ENCODE measurements around the gene APRT.

APRT gene

GRCh38 chr16:88771294-88771772, 40.4 kb downstream of the APRT start:
- DNase-seq, result no peak

- peak; percentile 76 for DNase-seq
Observed at GRCh38 chr16:88770461-88771293, 41.1 kb downstream of the APRT start.

DNA sequence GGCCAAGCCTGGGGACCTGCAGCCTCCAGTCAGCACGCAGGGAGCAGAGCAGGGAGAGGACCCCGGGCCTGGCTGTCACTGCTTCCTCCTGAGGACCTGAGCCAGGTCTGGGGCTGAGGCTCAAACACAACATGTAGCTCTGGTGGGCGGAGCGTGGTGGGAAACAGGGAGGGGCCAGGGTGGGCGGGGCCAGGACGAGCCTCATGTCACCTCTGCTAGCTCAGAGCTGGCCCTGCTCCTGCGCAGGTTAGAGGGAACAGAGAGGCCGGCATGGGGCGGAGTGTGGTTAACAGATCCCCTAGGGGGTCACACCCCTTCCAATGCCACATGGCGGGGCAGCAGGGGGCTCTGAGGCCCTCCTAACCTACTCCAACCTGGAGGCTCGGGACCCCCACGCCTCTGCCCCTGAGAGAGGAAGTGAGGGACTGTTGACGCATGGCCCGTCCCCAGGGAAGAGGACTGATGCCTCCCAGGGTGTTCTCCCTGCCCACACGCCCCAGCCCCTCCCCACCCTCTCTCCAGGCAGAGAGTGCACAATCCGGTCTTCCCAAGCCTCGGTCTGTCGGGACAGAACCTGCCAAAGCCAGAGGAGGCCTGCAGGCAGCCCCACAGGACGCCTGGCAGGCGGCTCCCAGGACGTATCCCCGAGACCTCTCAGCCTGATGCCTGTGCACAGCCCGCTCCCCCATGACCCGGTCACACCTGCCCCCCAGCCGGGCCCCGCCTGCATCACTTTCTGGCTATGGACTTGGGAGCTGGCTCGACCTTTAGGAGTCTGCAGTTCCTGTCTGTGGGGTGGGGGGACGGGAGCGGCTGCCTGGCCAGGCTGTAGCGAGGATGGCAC, 41.9 kb downstream of the APRT start:
- DNase-seq, result no peak

DNA sequence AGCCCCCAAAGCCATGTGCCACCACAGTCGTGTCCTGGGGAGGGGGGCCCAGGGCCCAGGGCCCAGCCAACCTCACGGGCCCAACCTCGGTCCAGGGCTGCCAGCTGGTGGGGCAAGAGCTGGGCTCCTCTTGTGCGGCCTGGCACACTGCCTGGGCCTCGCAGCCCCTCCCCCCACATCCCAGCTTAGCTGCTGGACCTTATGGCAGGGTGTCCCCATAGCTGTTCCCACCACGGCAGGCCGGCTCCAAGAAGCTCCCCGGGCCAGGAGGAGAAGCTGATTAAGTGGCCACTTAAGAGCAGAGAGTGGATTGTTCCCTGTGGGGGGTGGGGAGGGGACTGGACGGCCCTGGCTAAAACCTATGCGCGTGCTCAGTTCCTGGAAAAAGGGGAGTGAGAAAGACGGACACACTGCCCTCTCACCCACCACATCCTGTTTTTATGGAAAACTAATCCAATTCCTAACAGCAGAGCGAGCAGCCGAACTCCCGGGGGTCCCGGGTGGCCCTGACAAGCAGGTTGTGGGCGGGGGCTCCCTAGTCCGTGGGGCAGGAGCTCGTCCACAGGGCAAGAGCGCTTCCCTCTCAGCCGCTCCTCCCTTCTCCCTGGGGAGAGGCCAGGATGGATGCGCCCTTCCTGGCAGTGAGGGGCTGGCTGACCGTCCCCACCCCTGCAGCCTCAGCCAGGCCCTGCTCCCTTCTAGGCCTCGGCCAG, 43.5 kb downstream of the APRT start:
- peak; percentile 82 for DNase-seq

GRCh38 chr16:88767546-88768070, 44.1 kb downstream of the APRT start:
- DNase-seq, result no peak

DNA sequence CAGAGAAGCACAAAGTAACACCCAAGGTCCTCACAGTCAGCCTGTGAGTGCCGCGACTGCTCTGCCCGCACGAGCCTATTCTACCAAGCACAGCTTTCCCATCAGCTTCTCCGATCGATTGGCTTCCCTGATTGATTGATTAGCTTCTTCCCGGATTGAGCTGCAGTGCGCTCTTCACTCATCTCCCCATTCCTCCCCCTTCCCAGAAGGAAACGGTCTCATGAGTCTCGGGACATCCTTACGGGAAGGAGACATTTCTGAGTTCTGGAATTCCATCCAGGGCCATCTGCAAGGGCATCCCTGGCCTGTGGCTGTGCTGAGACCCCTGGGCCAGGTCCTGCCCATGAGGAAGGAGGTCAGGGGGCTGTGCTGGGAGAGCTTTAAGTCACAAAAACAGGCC, 44.8 kb downstream of the APRT start:
- DNase-seq, result no peak

GRCh38 chr16:88764913-88765349, 46.8 kb downstream of the APRT start:
- no peak for DNase-seq

GRCh38 chr16:88764080-88764479, 47.6 kb downstream of the APRT start:
- no peak for DNase-seq

DNA sequence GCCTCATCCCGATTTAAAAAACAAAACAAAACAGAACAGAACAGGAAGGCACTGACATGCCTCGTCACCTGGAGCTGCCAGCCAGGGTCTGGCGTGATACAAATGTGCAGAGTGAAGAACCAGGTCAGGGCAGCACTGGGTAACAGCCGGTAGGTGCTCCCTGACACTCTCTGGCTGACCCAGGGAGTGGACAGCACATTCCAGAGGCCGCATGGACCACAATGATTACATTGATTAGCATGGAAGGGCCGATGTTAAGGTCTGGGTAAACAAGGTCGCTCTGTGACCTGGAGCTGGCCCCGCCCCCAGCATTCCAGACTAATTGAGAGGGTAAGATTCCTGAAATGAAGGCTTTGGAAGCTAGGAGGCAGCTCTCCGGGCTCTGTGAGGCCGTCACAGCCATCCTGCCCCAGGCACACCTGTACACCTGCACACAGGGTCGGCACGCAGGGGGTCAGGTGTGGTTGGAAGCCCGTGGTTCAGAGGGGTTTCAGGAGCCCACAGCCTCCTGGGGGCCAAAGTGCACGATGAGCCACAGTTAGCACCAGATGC, 48.1 kb downstream of the APRT start:
- DNase-seq, result no peak

- DNase-seq, result no peak
Observed at GRCh38 chr16:88762941-88763340, 48.8 kb downstream of the APRT start.

- DNase-seq, result no peak
Observed at GRCh38 chr16:88762258-88762870, 49.4 kb downstream of the APRT start.

DNA sequence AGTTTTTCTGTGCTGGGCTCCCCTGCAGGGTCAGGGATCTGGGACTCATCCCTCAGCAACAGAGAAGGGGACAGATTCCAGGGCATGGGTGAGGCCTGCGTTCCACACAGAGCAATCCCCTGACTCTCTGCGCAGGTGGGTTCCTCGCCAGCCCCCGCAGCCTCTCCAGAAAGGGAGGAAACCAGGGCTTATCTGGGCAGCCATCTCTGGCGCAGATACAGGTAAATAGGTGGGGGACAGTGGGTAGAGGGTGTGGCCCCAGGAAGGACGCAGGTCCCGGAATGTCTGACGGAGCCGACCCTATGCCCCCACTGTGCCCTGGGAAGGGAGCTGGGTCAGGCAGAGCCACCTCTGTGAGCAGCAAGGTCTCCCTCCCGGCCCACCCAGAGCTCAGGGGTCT, 49.9 kb downstream of the APRT start:
- no peak for DNase-seq

DNA sequence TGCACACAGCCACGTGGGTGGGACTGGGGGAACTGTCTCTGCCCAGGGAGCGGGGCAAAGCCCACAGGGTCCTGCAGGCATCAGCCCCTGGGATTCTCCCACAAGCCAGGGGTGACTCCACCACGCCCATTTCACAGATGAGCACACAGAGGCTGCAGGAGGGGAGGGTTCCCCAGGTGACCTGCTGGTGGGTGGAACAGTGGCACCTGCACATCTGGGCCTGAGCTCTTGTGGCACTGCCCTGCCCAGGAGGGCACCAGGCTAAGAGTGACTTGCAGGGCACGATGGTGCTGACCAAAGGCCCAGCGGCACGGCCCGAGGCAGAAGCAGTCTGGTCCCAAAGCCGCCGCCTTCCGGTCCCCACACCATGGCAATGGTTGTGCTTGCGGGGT, 50.6 kb downstream of the APRT start:
- no peak for DNase-seq

DNA sequence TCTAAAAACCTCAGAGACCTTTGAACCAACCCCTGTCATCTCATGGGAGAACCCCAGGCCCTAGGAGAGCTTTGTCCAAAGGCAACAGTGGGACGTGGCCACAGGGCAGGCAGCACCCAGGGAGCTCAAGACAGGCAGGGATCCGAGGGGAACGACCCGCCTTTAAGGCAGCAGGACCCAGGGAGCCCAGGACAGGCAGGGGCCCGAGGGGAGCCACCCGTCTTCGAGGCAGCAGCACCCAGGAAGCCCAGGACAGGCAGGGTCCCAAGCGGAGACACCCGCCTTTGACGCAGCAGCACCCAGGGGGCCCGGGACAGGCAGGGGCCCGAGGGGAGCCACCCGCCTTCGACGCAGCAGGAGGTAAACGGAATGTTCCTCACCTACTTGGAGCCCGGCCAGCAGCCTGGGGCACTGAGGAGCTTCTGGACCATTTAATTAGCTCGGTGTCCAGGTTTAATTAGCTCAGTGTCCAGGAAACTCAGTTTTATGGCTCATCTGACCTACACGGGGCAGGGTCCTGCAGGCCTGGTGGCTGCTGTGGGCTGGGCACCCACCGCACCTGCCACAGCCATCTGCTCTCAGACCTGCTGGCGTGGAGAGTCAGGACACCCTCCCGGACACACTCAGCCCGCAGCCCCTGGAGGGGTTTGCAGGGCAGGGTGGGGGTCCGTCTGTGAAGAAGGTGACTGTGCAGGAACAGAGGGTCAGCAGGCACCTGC, 51.1 kb downstream of the APRT start:
- DNase-seq, result no peak

- DNase-seq, result no peak
Observed at GRCh38 chr16:88759976-88760350, 51.8 kb downstream of the APRT start.
